ENCODE results near the gene SEC62.

Gene SEC62, protein sequence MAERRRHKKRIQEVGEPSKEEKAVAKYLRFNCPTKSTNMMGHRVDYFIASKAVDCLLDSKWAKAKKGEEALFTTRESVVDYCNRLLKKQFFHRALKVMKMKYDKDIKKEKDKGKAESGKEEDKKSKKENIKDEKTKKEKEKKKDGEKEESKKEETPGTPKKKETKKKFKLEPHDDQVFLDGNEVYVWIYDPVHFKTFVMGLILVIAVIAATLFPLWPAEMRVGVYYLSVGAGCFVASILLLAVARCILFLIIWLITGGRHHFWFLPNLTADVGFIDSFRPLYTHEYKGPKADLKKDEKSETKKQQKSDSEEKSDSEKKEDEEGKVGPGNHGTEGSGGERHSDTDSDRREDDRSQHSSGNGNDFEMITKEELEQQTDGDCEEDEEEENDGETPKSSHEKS

DNA sequence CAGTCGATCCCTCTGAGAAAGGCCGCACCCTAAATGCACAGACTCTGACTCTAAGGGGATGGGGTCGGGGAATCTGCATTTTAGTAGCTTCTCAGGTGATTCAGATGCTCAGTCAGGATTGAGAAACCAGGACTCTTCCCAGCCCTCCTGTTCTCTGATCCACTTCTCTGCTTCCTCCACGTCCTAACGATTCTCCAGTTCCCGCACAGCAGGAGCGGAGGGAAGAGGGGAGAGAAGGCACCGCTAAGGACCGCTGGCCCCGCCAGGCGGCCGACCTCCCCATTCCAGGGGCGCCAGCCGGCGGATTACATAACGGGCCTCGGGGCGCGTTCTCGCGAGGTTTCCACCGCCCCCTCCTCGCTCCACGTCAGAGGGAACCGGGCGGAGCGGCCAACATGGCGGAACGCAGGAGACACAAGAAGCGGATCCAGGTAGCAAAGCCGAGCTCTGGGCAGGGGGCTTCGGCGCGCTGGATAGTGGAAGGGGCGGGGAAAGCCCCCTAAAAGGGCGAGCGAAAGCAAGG lies at the start of gene SEC62:
SEC62 (plus strand) TSS at position 380 of the 523 bp plus-strand sequence; CDS start at position 396, 16 bp downstream.
- peak; percentile 89 to 93 (median 91) for DNase-seq (ENCODE audit: low read depth in 4 of 4, low spot score in 1 of 4)

DNA sequence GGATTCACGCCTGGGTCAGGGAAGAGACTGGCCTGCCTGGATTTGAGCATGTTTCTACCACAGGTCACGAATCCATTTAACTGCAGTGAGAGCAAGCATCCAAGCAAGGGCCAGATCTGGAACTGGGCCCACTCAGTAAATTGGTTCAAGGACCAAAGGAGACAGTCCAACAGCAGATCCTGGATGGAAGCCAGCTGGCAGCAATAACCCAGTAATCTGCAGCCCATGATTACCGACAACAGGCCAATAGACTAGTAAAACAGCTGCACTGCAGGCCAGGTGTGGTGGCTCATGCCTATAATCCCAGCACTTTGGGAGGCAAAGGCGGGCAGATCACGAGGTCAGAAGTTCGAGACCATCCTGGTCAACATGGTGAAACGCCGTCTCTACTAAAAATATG lies 43.4 kb upstream of the SEC62 start:
- no peak for DNase-seq (ENCODE audit: low read depth in 4 of 4, low spot score in 1 of 4)

DNA sequence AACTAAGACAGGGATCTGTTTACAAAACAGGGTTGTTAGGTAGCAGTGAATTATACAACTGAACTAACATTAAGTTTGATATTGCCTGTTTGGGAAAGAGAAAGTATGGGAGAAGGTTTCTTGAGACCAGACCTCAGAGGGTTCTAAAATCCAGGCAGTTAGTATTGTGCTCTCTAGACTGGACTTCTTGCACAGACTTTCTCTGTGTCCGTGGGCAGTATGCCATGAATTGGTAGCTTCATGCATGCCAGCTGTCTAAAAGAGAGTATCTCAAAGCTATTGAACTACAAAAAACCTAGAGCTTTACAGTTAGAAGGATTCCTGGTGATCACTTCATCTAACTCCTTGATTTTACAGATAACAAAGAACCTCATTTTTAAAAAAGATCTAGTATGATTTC lies 42.8 kb upstream of the SEC62 start:
- no peak for DNase-seq (ENCODE audit: low read depth in 4 of 4, low spot score in 1 of 4)

DNA sequence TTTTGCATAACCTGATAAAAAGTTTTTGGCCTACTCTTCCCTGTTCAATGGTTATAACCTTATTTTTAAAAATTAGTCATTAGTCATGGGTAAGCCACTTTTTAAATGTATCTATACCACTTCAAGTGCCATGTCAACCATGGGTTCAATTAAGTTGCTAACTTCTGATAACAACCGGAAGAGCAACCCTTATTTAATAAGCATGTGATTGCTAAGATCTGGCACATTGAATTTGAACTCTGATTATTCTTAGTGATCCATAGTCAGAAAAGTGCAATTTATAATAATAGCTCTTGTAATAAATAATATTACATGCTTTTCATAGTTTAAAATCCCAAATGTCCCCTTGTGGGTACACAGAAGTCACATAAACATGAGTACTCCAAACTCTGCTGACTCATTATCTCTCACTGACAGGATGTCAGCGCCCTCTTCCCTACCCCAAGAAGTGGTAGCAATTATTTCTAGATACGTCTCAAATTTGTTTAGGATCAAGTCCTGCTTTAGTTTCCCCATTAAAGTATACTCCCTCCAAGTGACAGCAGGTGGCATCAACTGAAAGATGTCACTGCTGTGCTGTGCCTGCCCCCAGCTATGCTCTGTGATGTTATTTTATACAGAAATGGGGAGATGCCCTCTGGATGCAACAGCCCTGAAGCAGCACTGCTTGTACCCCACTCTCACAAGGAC lies 36.6 kb upstream of the SEC62 start:
- no peak for DNase-seq (ENCODE audit: low read depth in 4 of 4, low spot score in 1 of 4)

DNA sequence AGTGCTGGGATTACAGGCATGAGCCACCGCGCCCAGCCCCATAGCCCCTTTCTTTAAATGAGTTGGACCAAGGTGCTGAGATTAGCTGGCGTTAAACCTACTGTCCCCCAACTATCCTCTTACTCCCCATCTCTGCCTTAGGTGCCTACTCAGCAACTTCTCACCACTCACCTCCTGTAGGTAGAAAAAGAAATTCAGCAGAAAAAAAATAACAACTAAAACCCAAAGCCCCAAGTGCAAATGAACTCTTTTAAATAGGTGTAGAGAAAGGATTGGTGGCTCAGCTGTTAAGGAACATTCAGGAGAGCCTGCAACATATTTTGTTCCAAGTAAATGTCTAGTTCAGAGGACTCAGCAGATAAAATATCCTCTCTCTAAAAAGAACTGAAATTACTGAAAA lies 35.8 kb upstream of the SEC62 start:
- DNase-seq (ENCODE audit: low read depth in 4 of 4, low spot score in 1 of 4) = no peak

DNA sequence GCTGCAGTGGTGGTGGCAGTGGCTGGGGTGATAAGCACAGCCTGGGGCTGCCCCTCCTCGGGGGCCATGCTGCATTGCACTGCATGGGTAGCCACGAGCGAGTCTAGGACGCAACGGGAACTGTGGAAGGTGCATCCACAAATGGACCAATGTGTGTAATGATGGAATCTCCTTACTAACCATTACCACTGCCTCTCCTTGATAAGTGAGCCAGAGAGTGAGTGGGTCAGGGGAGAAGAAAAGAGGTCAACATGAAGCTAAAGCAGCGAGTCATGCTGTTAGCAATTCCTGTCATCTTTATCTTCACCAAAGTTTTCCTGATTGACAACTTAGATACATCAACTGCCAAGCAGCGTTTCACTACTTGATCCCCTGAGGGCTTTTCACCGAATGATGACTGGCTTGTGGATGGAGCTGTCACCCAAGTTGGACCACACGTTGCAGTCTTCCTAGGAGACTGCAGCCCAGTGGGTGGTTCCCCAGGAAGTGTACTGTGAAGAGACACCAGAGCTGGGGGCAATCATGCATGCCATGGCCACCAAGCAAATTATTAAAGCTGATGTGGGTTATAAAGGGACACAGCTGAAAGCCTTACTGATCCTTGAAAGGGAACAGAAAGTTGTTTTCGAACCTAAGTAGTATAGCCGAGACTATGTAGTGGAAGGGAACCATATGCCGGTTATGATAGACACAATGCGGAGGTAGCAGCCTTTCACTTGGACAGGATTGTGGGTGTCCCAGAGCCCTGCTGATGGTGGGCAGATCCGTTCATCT lies 34.7 kb upstream of the SEC62 start:
- no peak for DNase-seq (ENCODE audit: low read depth in 4 of 4, low spot score in 1 of 4)

DNA sequence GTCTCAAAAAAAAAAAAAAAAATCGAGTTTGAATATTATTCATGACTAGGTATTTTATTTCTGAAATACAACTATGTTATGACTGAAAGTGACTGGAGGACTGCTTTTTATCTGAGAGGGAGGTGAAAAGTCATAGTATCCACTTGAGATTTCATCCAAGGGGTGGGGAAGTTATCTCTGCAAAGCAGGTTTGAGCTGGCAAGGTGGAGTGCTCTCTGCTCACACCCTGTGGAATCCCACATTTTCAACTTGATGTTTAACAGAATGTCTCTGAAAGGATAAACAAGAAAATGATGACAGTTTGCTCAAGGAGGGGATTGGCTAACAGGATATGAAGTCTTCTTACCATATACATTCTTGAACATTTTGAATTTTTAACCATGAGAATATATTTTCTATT lies 27.3 kb upstream of the SEC62 start:
- DNase-seq (ENCODE audit: low read depth in 4 of 4, low spot score in 1 of 4) = no peak

DNA sequence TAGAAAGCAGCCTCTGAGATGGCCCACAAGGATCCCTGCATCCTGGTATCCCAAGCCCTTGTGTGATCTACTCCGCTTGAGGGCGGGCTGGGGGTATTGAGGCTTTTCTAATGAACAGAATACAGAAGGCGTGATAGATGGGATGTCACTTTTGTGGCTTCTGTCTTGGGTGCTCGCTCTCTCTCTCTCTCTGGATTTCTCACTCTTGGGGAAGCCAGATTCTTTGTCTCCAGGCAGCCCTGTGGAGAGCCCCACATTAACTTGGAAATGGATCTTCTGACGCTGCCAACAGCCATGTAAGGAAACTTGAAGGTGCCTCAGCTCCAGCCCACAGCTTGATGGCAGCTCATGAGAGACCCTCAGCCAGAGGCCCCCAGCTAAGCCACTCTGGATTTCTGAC lies 26.9 kb upstream of the SEC62 start:
- DNase-seq (ENCODE audit: low read depth in 4 of 4, low spot score in 1 of 4) = no peak

DNA sequence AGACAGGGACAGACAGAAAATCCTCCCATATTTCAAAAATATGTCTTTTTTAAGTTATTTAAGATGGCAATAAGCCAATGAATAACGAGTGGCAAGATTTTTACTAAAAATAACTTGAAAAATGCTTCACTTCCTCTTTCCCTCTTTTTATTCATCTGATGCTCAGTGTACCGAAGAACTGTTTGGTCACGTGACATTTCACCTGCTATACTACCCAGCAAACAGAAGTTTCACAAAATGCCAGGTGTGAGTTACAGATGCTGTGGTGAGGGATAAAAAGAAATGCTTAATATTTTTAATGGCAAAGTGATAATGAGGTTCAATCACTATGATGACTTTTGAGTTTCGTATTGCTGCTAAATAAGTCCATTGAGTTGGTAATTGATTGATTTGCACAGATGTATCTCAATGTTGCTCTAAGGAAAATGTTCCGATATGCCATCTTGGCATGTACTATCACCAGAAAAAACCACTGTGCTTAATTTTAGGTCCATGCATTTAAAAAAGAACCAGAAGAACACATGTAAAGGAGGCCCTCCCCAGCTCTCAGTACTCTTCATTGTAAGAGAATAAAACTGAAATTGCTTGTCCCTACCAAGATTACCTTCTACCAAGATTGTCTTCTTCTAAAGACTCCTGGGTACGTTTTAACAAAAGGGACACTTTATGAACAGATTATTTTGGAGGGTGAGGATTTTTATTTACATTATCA lies 26.0 kb upstream of the SEC62 start:
- DNase-seq (ENCODE audit: low read depth in 4 of 4, low spot score in 1 of 4) = no peak

DNA sequence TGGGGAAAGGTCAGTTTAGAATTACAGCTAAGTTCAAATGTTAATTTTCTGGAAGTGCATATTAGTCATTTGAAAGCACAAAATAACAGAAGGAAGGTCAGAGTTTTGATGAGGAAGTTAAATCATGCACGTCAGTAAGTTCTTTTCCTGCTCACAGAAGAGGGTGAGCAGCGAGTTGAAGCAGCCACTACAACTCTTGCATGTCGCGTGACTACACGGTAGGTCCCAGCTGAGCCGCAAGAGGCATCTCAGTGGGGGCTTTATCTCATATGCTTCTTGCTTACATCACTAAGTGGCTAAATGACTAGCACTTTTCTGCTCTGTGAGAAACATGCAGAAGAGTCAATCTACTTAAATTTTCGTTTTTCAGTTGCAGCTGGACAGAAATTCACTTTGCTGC lies 21.3 kb upstream of the SEC62 start:
- peak in 3 of 4 experiments; percentile 10 to 21 (median 11) for DNase-seq (ENCODE audit: low read depth in 4 of 4, low spot score in 1 of 4)

DNA sequence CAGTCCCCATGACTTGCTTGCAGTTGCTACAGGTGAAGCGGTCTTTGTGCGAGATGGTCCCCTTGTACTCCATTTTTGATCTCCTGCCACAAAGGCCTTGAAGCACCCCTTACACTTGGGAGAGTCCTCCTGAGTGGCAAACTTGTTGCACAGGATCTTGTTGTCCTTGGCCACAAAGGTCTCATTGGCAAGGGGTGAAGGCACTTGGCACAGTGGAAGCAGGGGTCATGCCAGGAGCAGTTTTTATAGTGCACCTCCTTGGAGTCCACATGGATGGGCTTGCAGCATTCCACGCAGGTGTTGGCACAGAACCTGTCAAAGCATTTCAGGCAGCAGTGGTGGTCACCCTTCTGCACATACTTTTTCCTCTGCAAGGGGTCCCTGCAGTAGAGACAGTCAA lies 20.3 kb upstream of the SEC62 start:
- no peak for DNase-seq (ENCODE audit: low read depth in 4 of 4, low spot score in 1 of 4)

DNA sequence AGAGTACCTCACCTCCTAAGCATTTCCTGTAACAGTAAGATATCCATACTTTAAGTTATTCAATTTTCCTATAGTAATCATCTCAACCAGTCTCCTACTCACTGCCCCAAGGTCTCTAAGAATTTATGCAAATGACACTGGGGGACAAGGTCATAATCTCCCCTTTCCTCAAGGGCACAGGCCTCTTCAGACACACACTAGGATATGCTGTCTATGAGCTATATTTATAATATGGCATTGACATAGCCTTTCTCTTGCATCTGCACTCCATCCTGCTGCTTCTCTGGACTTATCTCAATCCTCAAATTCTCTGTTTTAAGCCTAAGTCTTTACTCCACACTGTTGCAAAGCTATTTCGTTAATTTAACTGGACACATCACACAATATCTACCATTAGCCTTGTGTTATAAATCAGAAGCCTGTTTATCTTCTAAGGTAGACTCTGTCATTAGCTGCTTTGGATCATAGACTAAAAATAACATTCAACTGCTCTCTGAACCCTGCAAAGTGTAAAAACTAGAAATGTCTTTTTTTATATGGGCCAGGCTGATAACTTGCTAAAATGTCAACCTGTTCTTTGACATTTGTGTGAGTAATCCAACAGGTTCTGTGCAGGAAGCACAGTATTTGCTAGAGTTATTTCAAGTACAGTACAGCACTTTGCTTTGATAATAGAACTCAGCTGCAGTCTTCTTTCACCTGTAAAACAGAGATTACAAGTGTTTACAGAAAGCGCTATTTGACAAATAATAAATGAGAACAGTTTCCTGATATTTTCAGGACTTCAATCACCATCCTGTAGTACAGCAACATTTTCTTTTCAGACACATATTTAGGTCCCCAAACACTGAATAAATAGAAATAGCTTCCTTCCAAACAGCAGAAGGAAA lies 17.8 kb upstream of the SEC62 start:
- DNase-seq (ENCODE audit: low read depth in 4 of 4, low spot score in 1 of 4) = no peak

DNA sequence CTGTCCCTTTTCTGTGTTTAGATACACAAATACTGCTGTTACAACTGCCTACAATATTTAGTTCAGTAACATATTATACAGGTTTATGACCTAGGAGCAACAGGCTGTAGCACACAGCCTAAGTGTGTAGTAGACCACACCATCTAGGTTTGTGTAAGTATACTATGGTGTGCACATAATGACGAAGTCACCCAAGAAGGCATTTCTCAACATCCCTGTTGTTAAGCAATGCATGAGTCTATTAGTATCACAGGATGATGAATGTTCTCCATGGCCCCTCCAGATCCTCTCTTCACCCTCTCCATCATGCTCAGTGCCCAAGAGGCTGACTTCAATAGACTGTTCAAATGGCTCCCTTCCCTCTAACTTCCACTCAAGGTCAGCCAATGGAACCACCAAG lies 14.6 kb upstream of the SEC62 start:
- no peak for DNase-seq (ENCODE audit: low read depth in 4 of 4, low spot score in 1 of 4)

DNA sequence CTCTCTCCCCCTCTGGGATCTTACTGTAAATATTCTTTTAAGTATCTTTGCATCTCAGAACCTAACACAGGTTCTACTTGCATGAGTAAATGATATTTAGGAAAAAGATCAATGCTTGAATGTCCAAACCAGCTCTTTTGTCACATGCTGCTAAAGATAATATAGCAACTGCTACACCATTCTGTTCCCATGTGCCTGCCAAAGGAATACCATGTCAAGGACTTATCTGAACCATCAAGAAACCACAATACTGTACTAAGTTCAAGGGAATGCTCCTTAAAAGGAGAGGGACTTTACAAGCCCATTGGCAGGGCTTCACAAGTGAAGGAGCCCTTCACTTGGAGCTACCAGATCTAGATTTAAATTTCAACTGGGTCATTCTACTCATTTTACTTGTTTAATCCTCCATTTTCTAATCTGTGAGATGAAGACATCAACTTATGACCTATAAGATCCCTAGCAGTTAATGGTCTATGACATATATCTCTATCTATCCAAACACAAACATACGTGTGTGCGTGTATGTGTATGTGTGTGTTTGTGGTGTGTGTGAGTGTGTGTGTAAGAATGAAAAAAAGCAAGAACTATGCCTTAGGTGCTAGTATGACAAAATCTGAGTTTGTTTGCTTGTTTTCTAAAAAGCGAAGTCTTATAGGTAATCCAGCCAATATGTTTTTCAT lies 13.0 kb upstream of the SEC62 start:
- no peak for DNase-seq (ENCODE audit: low read depth in 4 of 4, low spot score in 1 of 4)

DNA sequence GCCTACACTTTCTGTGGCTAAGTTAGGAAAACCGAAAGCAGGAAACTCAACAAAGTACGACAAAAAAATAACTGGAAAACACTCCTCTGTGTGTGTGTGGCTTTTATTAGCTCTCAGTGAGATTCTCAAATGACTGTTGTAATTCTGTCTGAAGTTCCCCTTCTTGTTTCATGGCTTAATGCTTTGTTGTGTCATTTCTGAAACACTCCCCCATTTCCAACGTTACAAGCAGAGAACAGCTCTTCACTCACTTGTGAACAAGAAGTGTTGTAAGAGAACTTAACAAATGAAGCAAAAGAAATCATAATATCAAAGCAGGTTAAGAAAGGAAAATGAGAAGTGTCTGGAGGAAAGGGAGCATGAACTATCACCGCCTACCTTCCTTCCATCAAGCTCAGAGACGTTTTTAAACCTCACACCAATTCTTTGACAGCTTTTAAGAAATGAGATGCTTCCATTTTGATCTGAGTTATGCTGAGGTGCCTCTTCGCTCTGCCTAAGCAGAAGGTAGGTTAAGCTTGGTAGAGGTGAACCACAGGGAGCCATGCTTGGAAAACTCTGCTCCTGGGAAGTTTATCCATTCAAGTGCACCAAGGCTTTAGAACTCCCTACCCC lies 12.4 kb upstream of the SEC62 start:
- no peak for DNase-seq (ENCODE audit: low read depth in 4 of 4, low spot score in 1 of 4)

DNA sequence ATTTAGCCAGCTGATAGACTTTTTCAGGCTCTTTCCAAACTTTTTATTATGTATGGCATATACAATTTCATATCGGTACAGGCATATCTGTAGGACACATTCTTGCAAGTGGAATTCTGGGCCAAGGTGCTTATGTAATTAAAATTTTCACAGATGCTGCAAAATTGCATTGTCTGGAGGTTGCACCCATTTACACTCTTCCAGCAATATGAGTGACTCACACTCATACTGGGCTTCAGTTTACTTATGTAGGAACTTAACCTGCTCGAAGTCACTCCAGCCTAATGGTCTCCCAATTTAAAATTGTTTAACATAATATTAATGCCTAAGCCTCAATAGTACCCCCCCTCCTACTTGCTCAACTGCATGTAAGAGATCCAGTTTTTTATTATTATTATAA lies 11.2 kb upstream of the SEC62 start:
- no peak for DNase-seq (ENCODE audit: low read depth in 4 of 4, low spot score in 1 of 4)

DNA sequence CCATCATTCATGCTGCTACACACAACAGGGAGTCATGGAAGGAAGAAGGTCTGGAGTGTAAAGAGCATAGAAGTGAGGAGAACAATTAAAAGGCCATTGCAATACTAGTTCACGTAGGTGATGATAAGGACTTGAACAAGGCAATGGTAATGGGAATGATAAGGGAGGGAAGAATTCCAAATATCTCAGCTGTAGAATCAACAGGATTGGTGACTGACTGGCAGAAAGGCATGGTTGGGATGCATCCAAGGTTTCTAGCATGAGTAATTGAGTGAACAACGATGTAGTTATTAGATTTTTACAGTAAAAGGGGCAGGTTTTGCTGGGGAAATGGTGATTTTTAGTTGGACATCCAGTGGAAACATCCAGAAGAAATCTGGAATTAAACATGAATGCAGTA lies 2.4 kb upstream of the SEC62 start:
- no peak for DNase-seq (ENCODE audit: low read depth in 4 of 4, low spot score in 1 of 4)

DNA sequence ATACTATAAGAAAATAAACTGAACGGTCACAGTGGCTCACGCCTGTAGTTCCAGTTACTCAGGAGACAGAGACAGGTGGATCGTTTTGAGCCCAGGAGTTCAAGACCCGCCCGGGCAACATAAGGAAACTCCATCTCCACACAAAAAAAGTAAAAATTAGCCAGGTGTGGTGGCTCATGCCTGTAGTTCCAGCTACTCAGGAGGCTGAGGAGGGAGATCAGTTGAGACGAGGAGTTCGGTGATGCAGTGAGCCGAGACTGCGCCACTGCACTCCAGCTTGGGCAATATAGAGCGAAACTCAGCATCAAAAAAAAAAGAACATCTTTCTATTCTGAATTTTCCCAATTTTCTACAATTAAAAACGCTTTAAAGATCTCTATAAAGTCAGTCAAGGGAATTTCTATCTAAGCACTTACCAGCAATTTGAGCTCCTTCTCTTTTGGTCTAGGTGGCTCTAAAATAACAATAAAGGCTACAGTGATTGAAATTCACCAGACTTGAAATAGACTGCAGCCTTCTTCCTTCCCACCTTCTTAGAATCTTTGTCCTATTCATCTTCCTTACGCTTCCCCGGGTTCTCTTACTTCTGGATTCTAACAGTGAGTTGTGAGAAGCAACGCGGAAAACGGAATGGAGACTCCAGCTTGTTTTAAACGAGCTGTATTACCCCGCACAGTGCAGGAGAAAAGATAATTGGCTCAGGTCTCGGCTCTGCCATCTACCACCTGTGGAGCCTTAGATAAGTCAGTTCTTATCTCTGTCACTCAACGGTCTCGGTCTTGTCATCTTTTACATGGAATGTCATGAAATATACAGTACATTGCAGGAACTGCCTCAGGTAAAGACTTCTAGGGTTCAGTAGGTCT lies 812 bp upstream of the SEC62 start:
- no peak for DNase-seq (ENCODE audit: low read depth in 4 of 4, low spot score in 1 of 4)

Measured in stimulated activated CD4-positive, alpha-beta T cell treated with anti-CD3 and anti-CD28 coated beads, Interleukin-1b, Interleukin-23, amount 100 ng/mL, for 24 hours (primary cell).